ENCODE results near the gene HAS3. TPM values are rescaled to one million over a fixed set of nuclear protein-coding genes. Genes with fewer than 3 reads are reported as not detected.

HAS3 gene
- total RNA-seq, 1 experiment from 2014 or later = 100 TPM

- Histone ChIP-seq H4K8ac (replicated peaks; ENCODE audit: insufficient read length, low read depth, low read length) (no peak overlapping the region), H3K23ac (ENCODE audit: insufficient read length, low read depth, low read length) (no peak overlapping the region), H3K79me1 (ENCODE audit: insufficient read depth, low read depth, low read length, poor library complexity, severe bottlenecking) (no peaks in the 10 kb centered on the region), H3K79me2 (ENCODE audit: insufficient read depth, low read length) (no peaks in the 10 kb centered on the region), H3K9ac (ENCODE audit: extremely low read depth, insufficient read length, low read length) (no peak overlapping the region), H2AFZ (ENCODE audit: low read length) (no peak overlapping the region), H3K23me2 (ENCODE audit: insufficient read length, low read depth, low read length, poor library complexity, severe bottlenecking) (no peaks in the 10 kb centered on the region), H2BK5ac (ENCODE audit: insufficient read length, low read length) (no peak overlapping the region), H3K4me2 (ENCODE audit: insufficient read depth, insufficient read length, low read length) (no peak overlapping the region), H3K4ac (ENCODE audit: low read depth, low read length) (no peak overlapping the region), H4K5ac (ENCODE audit: insufficient read length, low read depth, low read length) (no peak overlapping the region), H3K18ac (ENCODE audit: insufficient read length, low read depth, low read length) (no peak overlapping the region), H2BK20ac (ENCODE audit: low read depth, low read length, poor library complexity, severe bottlenecking) (no peak overlapping the region), H2BK15ac (ENCODE audit: low read depth, low read length) (no peak overlapping the region), H3K27me3 (ENCODE audit: insufficient read depth, low read length) (no peaks in the 10 kb centered on the region), H2BK120ac (ENCODE audit: low read depth, low read length, poor library complexity, severe bottlenecking) (no peak overlapping the region), H3K14ac (ENCODE audit: insufficient read depth, low read length) (no peak overlapping the region), H3K4me1 (ENCODE audit: insufficient read depth, low read length) (peaks cover 13% of the 10 kb centered on the region; the same call in 1 of the 2 replicates), H3K56ac (ENCODE audit: insufficient read length, low read depth, low read length) (no peak overlapping the region), H3T11ph (ENCODE audit: low read length) (no peak overlapping the region), H2AK5ac (ENCODE audit: insufficient read length, low read length) (no peak overlapping the region), H2BK12ac (ENCODE audit: insufficient read length, low read depth, low read length) (no peak overlapping the region), H4K20me1 (ENCODE audit: control insufficient read depth, insufficient read depth, insufficient read length) (no peaks in the 10 kb centered on the region), H3K27ac (ENCODE audit: insufficient read length, low read depth, low read length) (no peak overlapping the region), H4K91ac (ENCODE audit: insufficient read length, low read depth, low read length) (no peak overlapping the region), H3K9me3 (ENCODE audit: control insufficient read depth, low read depth, low read length) (no peaks in the 10 kb centered on the region)
- DNase-seq = no peak
- WGBS (ENCODE audit: extremely low coverage, insufficient read length, low lambda C conversion rate) = no CpG with 5 or more reads among the region's 3 CpGs
- Mint-ChIP-seq H3K27me3 (ENCODE audit: low read depth) (peaks cover 2% of the 10 kb centered on the region), H3K4me1 (peaks cover 27 to 35% of the 10 kb centered on the region in 2 experiments), H3K36me3 (ENCODE audit: insufficient read depth in 1 of 3, low read depth in 3 of 3) (0 out of 7 replicates have a peak, but pooled peaks cover 0 to 2% (median 0%) of the 10 kb centered on the region in 3 experiments), H3K9me3 (no peaks in the 10 kb centered on the region), H3K4me3 (no peak overlapping the region), H3K27ac (no peak overlapping the region)
- TF ChIP-seq CTCF (conservative IDR thresholded peaks at IDR 0.05) = no peak
Observed at GRCh38 chr16:69071036-69071435, 34.4 kb upstream of the HAS3 start.

All from H9 (cell line).